Type B pancreatic cell (in vitro differentiated cells): Measurements from ENCODE around the gene ITGAL. TPM values are rescaled to one million over a fixed set of nuclear protein-coding genes. Genes with fewer than 3 reads are reported as not detected.
"Not testable (repeated sequence)": the region's sequence is repeated elsewhere in the genome, so short reads cannot be mapped to it uniquely, and the experiment has no call there.

Source experiments
- DNase-seq: peaks from one replicate; pipeline ENCODE4 v3.0.0; 2021; ENCODE audit warnings: mixed read lengths; ENCODE audit not compliant: unreplicated experiment; ENCODE audit errors: extremely low spot score
- H3K27ac Mint-ChIP-seq: 2 replicates; pipeline ENCODE4 v1.8.0; 2021; ENCODE audit warnings: mild to moderate bottlenecking, mixed read lengths
- H3K27me3 Mint-ChIP-seq: 2 replicates; pipeline ENCODE4 v1.8.0; 2021; ENCODE audit warnings: mixed read lengths
- H3K36me3 Mint-ChIP-seq: 2 replicates; pipeline ENCODE4 v1.8.0; 2021; ENCODE audit warnings: mixed read lengths
- H3K4me1 Mint-ChIP-seq: one replicate; pipeline ENCODE4 v1.8.0; 2021; ENCODE audit warnings: mixed read lengths; ENCODE audit not compliant: unreplicated experiment
- H3K4me3 Mint-ChIP-seq: 2 replicates; pipeline ENCODE4 v1.8.0; 2021; ENCODE audit warnings: mild to moderate bottlenecking, mixed read lengths
- H3K9me3 Mint-ChIP-seq: 2 replicates; pipeline ENCODE4 v1.8.0; 2021; ENCODE audit warnings: mixed read lengths
- total RNA-seq: library from RNA; stranded (reverse); gene quantifications from 2 replicates; pipeline ENCODE4 v1.2.1, GENCODE V29; 2021; ENCODE audit warnings: low replicate concordance
- TF ChIP-seq, protein P1 (sequence below): fragments of 200-600 bp; sonication (generic); conservative IDR thresholded peaks from 2 replicates; pipeline ENCODE4 v1.5.0; 2021; ENCODE audit warnings: antibody characterized with exemption, mild to moderate bottlenecking

ITGAL gene
- total RNA-seq, 1 donor from 2014 or later: 0.48 TPM

DNA sequence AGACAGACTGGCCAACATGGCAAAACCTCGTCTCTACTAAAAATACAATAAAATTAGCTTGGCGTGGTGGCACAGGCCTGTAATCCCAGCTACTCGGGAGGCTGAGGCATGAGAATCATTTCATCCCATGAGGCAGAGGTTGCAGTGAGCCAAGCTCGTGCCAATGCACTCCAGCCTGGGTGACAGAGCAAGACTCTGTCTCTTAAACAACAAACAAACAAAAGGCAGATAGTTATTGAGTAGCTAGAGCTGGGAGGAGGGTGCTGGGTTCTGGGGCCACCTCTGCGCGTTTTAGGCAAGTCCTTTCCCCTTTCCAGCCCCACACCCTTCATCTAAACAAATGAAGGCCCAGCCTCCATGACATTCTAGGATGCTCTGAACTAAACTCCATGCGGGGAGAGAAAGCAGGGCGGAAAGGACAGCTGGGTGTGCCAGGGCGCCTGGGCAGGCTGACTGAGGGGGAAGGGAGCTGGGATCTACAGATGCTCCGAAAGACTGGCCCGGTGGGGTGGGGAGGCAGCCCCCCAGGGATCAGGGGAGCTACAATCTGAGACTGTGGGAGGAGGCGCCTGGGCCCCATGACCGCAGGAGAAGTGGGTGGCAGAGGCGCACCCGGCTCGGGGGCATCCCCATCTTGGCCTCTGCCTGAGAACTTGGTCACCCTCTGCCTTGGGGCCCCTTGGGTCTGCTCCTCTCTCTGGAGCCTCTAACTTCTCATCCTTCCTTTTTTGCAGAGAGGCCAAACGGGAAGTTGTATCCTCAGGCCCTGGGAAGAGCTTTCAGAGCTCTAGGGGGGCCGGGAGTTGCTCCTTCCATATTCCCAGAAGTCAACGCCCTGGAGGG is 910 bp downstream of the ITGAL start:
- H3K4me1 Mint-ChIP-seq: no peaks in the 10 kb centered on the region
- H3K9me3 Mint-ChIP-seq: no peaks in the 10 kb centered on the region
- H3K36me3 Mint-ChIP-seq: no peaks in the 10 kb centered on the region
- no peak overlapping the region for H3K27ac Mint-ChIP-seq
- DNase-seq: no peak
- H3K4me3 Mint-ChIP-seq: no peak overlapping the region
- no peaks in the 10 kb centered on the region for H3K27me3 Mint-ChIP-seq
- TF ChIP-seq, protein P1, sequence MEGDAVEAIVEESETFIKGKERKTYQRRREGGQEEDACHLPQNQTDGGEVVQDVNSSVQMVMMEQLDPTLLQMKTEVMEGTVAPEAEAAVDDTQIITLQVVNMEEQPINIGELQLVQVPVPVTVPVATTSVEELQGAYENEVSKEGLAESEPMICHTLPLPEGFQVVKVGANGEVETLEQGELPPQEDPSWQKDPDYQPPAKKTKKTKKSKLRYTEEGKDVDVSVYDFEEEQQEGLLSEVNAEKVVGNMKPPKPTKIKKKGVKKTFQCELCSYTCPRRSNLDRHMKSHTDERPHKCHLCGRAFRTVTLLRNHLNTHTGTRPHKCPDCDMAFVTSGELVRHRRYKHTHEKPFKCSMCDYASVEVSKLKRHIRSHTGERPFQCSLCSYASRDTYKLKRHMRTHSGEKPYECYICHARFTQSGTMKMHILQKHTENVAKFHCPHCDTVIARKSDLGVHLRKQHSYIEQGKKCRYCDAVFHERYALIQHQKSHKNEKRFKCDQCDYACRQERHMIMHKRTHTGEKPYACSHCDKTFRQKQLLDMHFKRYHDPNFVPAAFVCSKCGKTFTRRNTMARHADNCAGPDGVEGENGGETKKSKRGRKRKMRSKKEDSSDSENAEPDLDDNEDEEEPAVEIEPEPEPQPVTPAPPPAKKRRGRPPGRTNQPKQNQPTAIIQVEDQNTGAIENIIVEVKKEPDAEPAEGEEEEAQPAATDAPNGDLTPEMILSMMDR: no peak

DNA sequence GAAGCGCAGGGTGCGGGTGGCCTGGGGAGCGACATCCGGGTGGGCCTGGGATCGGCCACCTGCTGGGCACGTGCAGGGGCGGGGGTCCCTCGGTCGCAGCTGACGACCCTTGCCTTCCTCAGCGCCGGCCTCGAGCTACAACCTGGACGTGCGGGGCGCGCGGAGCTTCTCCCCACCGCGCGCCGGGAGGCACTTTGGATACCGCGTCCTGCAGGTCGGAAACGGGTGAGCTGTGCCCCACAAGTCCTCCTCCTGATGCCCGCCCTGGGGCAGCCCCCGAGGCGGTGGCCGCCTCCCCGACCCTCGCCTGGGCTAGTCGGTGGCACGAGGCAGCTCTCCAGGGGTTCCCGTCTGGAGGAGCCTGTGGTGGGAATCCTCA is 1.5 kb downstream of the ITGAL start:
- Mint-ChIP-seq H3K36me3 (no peaks in the 10 kb centered on the region), H3K27ac (no peak overlapping the region), H3K4me3 (no peak overlapping the region), H3K27me3 (peaks cover 3% of the 10 kb centered on the region), H3K9me3 (no peaks in the 10 kb centered on the region), H3K4me1 (no peaks in the 10 kb centered on the region)
- no peak for DNase-seq
- TF ChIP-seq, protein P1: no peak

DNA sequence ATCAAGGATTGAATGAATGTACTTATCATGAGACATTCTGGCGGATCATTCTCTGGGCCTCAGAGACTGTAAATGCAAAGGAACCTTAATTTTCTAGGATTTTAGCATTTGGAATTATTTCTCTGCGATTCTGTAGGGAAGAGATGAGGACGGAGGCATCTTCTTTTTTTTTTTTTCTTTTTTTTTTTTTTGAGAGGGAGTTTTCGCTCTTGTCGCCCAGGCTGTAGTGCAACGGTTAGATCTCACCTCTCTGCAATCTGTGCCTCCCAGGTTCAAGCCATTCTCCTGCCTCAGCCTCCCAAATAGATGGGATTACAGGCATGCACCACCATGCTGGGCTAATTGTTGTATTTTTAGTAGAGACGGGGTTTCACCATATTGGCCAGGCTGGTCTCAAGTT is 2.1 kb downstream of the ITGAL start:
- H3K9me3 Mint-ChIP-seq: no peaks in the 10 kb centered on the region
- no peak overlapping the region for H3K4me3 Mint-ChIP-seq
- no peak overlapping the region for H3K27ac Mint-ChIP-seq
- no peak for DNase-seq
- H3K36me3 Mint-ChIP-seq: no peaks in the 10 kb centered on the region
- peaks cover 3% of the 10 kb centered on the region for H3K27me3 Mint-ChIP-seq
- no peaks in the 10 kb centered on the region for H3K4me1 Mint-ChIP-seq
- TF ChIP-seq, protein P1: no peak

DNA sequence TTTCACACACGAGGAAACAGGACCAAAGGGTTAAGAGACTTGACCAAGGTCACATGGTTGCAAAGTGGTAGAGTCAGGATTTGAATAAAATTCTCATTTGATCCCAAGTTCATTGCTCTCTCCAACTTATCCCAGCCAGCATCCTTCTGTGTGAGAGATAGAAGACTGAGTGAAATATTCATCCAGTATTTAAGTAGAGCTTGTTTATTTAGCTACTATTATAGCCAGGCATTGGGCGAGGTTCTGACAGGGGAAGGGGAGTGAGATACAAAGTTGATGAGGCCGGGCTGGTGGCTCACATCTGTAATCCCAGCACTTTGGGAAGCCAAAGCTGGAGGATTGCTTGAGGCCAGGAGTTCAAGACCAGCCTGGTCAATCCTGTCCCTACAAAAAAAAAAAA is 4.4 kb downstream of the ITGAL start:
- TF ChIP-seq, protein P1: no peak
- H3K9me3 Mint-ChIP-seq: no peaks in the 10 kb centered on the region
- H3K4me3 Mint-ChIP-seq: no peak overlapping the region
- no peak for DNase-seq
- H3K36me3 Mint-ChIP-seq: no peaks in the 10 kb centered on the region
- H3K4me1 Mint-ChIP-seq: no peaks in the 10 kb centered on the region
- no peak overlapping the region for H3K27ac Mint-ChIP-seq
- H3K27me3 Mint-ChIP-seq: peaks cover 3% of the 10 kb centered on the region

DNA sequence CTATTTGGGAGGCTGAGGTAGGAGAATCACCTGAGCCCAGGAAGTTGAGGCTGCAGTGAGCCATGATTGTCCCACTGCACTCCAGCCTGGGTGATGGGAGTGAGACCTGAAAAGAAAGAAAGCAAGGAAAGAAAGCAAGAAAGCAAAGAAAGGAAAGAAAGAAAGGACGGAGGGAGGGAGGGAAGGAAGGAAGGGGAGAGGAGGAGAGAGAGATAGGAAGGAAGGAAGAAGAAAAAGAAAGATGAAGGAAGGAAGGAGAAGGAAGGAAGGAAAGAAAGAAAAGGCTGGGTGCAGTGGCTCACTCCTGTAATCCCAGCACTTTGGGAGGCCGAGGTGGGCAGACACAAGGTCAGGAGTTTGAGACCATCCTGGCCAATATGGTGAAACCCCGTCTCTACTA is 5.2 kb downstream of the ITGAL start:
- not testable (repeated sequence) for H3K27ac Mint-ChIP-seq, H3K36me3 Mint-ChIP-seq, H3K27me3 Mint-ChIP-seq, H3K4me3 Mint-ChIP-seq, DNase-seq, H3K9me3 Mint-ChIP-seq, H3K4me1 Mint-ChIP-seq

DNA sequence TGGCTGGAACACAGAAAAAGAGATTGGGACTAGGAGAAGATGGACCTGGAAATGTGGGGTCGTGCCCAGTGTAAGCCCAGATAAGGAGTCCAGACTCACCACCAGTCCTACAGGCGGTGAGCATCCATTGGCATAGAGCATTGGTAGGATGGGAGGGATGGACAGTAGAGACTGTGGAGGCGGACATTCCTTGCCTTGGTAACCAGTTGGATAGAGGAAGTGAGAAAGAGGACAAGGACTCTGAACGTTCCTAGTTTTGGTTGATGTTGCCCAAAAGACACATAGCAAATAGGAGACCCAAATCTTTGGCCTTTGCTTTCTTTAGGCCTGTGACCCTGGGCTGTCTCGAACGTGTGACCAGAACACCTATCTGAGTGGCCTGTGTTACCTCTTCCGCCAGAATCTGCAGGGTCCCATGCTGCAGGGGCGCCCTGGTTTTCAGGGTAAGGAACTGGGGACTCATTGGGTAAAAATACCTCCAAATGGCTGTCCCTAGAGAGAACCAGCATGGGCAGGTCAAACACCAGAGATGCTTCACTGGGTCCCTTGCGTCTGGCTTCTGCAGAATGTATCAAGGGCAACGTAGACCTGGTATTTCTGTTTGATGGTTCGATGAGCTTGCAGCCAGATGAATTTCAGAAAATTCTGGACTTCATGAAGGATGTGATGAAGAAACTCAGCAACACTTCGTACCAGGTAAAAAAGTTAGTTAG is 6.4 kb downstream of the ITGAL start:
- TF ChIP-seq, protein P1: no peak
- Mint-ChIP-seq H3K36me3 (no peaks in the 10 kb centered on the region), H3K9me3 (no peaks in the 10 kb centered on the region), H3K27ac (no peak overlapping the region), H3K4me3 (no peak overlapping the region), H3K27me3 (peaks cover 7% of the 10 kb centered on the region), H3K4me1 (no peaks in the 10 kb centered on the region)
- DNase-seq: no peak
